Measurements from ENCODE around the gene EBF4.

DNA sequence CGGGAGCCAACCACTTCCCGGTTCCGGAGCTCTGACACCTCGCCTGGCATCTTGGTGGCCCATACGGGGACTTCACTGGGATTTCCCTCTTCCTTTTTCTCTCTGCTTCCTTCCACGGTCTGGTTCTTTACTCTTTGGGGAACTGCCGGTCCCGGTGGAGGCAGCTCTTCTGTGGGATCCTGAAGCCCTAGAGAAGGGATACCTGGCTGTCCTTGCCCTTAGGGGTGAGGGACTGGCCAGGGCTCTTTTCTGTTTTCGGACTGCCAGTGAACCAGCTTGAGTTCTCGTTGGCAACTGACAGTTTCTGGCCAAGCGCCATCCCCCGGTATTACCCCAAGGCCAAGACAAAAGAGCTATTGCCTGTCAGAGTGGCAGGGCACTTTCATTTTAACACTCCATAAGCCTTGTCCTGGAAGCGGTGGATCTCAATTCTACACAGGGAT, 108.7 kb downstream of the EBF4 start:
- TF ChIP-seq, protein P1, sequence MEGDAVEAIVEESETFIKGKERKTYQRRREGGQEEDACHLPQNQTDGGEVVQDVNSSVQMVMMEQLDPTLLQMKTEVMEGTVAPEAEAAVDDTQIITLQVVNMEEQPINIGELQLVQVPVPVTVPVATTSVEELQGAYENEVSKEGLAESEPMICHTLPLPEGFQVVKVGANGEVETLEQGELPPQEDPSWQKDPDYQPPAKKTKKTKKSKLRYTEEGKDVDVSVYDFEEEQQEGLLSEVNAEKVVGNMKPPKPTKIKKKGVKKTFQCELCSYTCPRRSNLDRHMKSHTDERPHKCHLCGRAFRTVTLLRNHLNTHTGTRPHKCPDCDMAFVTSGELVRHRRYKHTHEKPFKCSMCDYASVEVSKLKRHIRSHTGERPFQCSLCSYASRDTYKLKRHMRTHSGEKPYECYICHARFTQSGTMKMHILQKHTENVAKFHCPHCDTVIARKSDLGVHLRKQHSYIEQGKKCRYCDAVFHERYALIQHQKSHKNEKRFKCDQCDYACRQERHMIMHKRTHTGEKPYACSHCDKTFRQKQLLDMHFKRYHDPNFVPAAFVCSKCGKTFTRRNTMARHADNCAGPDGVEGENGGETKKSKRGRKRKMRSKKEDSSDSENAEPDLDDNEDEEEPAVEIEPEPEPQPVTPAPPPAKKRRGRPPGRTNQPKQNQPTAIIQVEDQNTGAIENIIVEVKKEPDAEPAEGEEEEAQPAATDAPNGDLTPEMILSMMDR (IDR thresholded peaks at IDR 0.05): no peak
- TF ChIP-seq POLR2A (IDR thresholded peaks at IDR 0.05): no peak
